SU-DHL-6 (cell line): ENCODE data around the gene WWOX.

Experiments used
- H2AFZ ChIP-seq: fragments of 200-600 bp; sonication (generic); 2 replicates; pipeline ENCODE4 v1.6.1; 2014; ENCODE audit warnings: low read depth, mild to moderate bottlenecking, moderate library complexity, mixed read lengths, antibody characterized with exemption, low read length; ENCODE audit not compliant: severe bottlenecking
- H3F3A ChIP-seq: fragments of 200-600 bp; shearing (Covaris generic); 2 replicates; pipeline ENCODE4 v1.6.0; 2016; ENCODE audit warnings: antibody characterized with exemption, mild to moderate bottlenecking; ENCODE audit not compliant: insufficient read depth
- H3K27ac ChIP-seq: fragments of 200-600 bp; sonication (generic); 2 replicates; pipeline ENCODE4 v1.5.1; 2016; ENCODE audit warnings: low read depth, mild to moderate bottlenecking, low read length, moderate library complexity, mixed read lengths
- H3K27me3 ChIP-seq: fragments of 200-600 bp; sonication (generic), shearing (Covaris generic); 2 replicates; pipeline ENCODE4 v1.6.0; 2014; ENCODE audit warnings: mild to moderate bottlenecking, low read length
- H3K36me3 ChIP-seq: fragments of 200-600 bp; sonication (generic); 2 replicates; pipeline ENCODE4 v1.6.1; 2014; ENCODE audit warnings: mild to moderate bottlenecking, low read length, mixed read lengths
- H3K4me2 ChIP-seq: fragments of 300-600, 200-600 bp; shearing (Covaris generic), sonication (generic); 2 replicates; pipeline ENCODE4 v1.6.0; 2014; ENCODE audit warnings: low read length, low read depth, mild to moderate bottlenecking; ENCODE audit not compliant: poor library complexity, severe bottlenecking
- H3K4me3 ChIP-seq: fragments of 200-600 bp; sonication (generic); 2 replicates; pipeline ENCODE4 v1.5.1; 2014; ENCODE audit warnings: antibody characterized with exemption, low read length, mild to moderate bottlenecking, mixed read lengths; ENCODE audit not compliant: insufficient read depth, poor library complexity, severe bottlenecking
- H3K79me2 ChIP-seq: fragments of 200-600 bp; sonication (generic); 2 replicates; pipeline ENCODE4 v1.6.1; 2014; ENCODE audit warnings: mild to moderate bottlenecking, low read length, moderate library complexity; ENCODE audit not compliant: insufficient read depth
- H3K9ac ChIP-seq: fragments of 200-600 bp; sonication (generic); 2 replicates; pipeline ENCODE4 v1.7.0; 2014; ENCODE audit warnings: mild to moderate bottlenecking, low read length
- H3K9me2 ChIP-seq: fragments of 200-600 bp; sonication (generic); replicated peaks from 2 replicates; pipeline ENCODE4 v1.6.1; 2014; ENCODE audit warnings: low read length; ENCODE audit not compliant: insufficient read depth
- H3K9me3 ChIP-seq: fragments of 200-600 bp; sonication (generic); 2 replicates; pipeline ENCODE4 v1.6.1; 2014; ENCODE audit warnings: low read length, mixed read lengths; ENCODE audit not compliant: insufficient read depth
- H4K20me1 ChIP-seq: fragments of 200-600 bp; sonication (generic); 2 replicates; pipeline ENCODE4 v1.6.1; 2014; ENCODE audit warnings: low read depth, mild to moderate bottlenecking, antibody characterized with exemption, low read length, moderate library complexity, mixed read lengths
- CTCF ChIP-seq: fragments of 200-600 bp; sonication (generic); IDR thresholded peaks from one replicate; pipeline ENCODE4 v1.5.1; 2017; ENCODE audit warnings: antibody characterized with exemption, mild to moderate bottlenecking, low read length, moderate library complexity; ENCODE audit not compliant: insufficient read depth, poor library complexity, severe bottlenecking
- EZH2phosphoT487 ChIP-seq: fragments of 200-600 bp; sonication (generic), shearing (Covaris generic); conservative IDR thresholded peaks from 2 replicates; pipeline ENCODE4 v1.6.1; 2018; ENCODE audit warnings: mild to moderate bottlenecking, antibody characterized with exemption, low read length, moderate library complexity, mixed read lengths

The WWOX gene

GRCh38 chr16:79170555-79171246 lies 1071.2 kb downstream of the WWOX start:
- no peaks in the 10 kb centered on the region for H4K20me1 ChIP-seq
- H3K79me2 ChIP-seq = no peaks in the 10 kb centered on the region
- H3K36me3 ChIP-seq = no peaks in the 10 kb centered on the region
- H3K4me2 ChIP-seq = no peak overlapping the region
- H3K9me2 ChIP-seq = no peaks in the 10 kb centered on the region
- TF ChIP-seq CTCF = no peak
- no peak for TF ChIP-seq EZH2phosphoT487
- H3K9ac ChIP-seq = no peak overlapping the region
- no peak overlapping the region for H3K27ac ChIP-seq
- H2AFZ ChIP-seq = no peak overlapping the region
- H3K27me3 ChIP-seq = no peaks in the 10 kb centered on the region
- peaks cover 6% of the 10 kb centered on the region; the same call in 1 of the 2 replicates for H3K9me3 ChIP-seq
- no peaks in the 10 kb centered on the region for H3F3A ChIP-seq
- no peak overlapping the region for H3K4me3 ChIP-seq

- Histone ChIP-seq H3K9ac (no peak overlapping the region), H4K20me1 (no peaks in the 10 kb centered on the region), H3K27me3 (no peaks in the 10 kb centered on the region), H3K9me3 (peaks cover 6% of the 10 kb centered on the region; the same call in 1 of the 2 replicates), H3K27ac (no peak overlapping the region), H3K79me2 (no peaks in the 10 kb centered on the region), H3F3A (no peaks in the 10 kb centered on the region), H3K9me2 (no peaks in the 10 kb centered on the region), H2AFZ (no peak overlapping the region), H3K36me3 (no peaks in the 10 kb centered on the region), H3K4me2 (no peak overlapping the region), H3K4me3 (no peak overlapping the region)
- TF ChIP-seq CTCF = no peak
- TF ChIP-seq EZH2phosphoT487 = no peak
These were observed 1072.0 kb downstream of the WWOX start for GRCh38 chr16:79171504-79171903.

- H3K9me2 ChIP-seq = no peaks in the 10 kb centered on the region
- TF ChIP-seq EZH2phosphoT487 (no peak), CTCF (no peak)
These were observed 1072.7 kb downstream of the WWOX start for GRCh38 chr16:79171931-79172705.

More at GRCh38 chr16:79171931-79172705, 1072.7 kb downstream of the WWOX start:
- Histone ChIP-seq H3F3A (no peaks in the 10 kb centered on the region), H4K20me1 (no peaks in the 10 kb centered on the region), H2AFZ (no peak overlapping the region), H3K9ac (no peak overlapping the region), H3K79me2 (no peaks in the 10 kb centered on the region), H3K36me3 (no peaks in the 10 kb centered on the region), H3K4me2 (no peak overlapping the region), H3K27me3 (no peaks in the 10 kb centered on the region), H3K27ac (no peak overlapping the region), H3K4me3 (no peak overlapping the region), H3K9me3 (peaks cover 6% of the 10 kb centered on the region; the same call in 1 of the 2 replicates)
